GM19099 (cell line): Measurements from ENCODE around the gene NOM1.

Experiments used
- POLR2A ChIP-seq: IDR thresholded peaks from 3 replicates; pipeline ENCODE4 v1.6.1; 2011; ENCODE audit warnings: low read depth; ENCODE audit not compliant: insufficient read length; ENCODE audit errors: extremely low read depth

NOM1 gene

GRCh38 chr7:157006829-157007469, 57.4 kb downstream of the NOM1 start:
- TF ChIP-seq POLR2A: no peak

GRCh38 chr7:157007470-157008066, 58.1 kb downstream of the NOM1 start:
- TF ChIP-seq POLR2A: no peak

GRCh38 chr7:157008206-157009169, 59.0 kb downstream of the NOM1 start:
- no peak for TF ChIP-seq POLR2A

GRCh38 chr7:157009170-157009777, 59.8 kb downstream of the NOM1 start:
- peak; percentile 53 for TF ChIP-seq POLR2A

GRCh38 chr7:157009778-157010587, 60.5 kb downstream of the NOM1 start:
- TF ChIP-seq POLR2A: no peak

GRCh38 chr7:157010588-157011332, 61.2 kb downstream of the NOM1 start, which contains the start of gene MNX1:
MNX1 (minus strand) TSS chr7:157010663; CDS start chr7:157010350, 313 bp downstream.
- peak; percentile 79 for TF ChIP-seq POLR2A

GRCh38 chr7:157011333-157012112, 62.0 kb downstream of the NOM1 start:
- TF ChIP-seq POLR2A: no peak

- TF ChIP-seq POLR2A: no peak
Measured at GRCh38 chr7:157012113-157012547, 62.6 kb downstream of the NOM1 start.

- TF ChIP-seq POLR2A: no peak
Measured at GRCh38 chr7:157013101-157013500, 63.6 kb downstream of the NOM1 start.

- TF ChIP-seq POLR2A: no peak
Measured at GRCh38 chr7:157013602-157014549, 64.4 kb downstream of the NOM1 start.

GRCh38 chr7:157014635-157015555, 65.4 kb downstream of the NOM1 start:
- TF ChIP-seq POLR2A: no peak
